Posterior cingulate gyrus (tissue), 11 donors: ENCODE measurements around the gene CCNA2.

Experiments used
- DNase-seq, 10 donors: peaks; one replicate each; pipeline versions ENCODE4 v3.0.0 to v3.0.0-alpha.2; 2020 to 2021; ENCODE audit warnings: mixed read lengths in 3 of 10
- intact Hi-C: fragments of 100-400 bp; cut with DNase I; formaldehyde crosslinking; loops from one replicate; pipeline ENCODE4 v1.15.1; 2023

CCNA2 gene

DNA sequence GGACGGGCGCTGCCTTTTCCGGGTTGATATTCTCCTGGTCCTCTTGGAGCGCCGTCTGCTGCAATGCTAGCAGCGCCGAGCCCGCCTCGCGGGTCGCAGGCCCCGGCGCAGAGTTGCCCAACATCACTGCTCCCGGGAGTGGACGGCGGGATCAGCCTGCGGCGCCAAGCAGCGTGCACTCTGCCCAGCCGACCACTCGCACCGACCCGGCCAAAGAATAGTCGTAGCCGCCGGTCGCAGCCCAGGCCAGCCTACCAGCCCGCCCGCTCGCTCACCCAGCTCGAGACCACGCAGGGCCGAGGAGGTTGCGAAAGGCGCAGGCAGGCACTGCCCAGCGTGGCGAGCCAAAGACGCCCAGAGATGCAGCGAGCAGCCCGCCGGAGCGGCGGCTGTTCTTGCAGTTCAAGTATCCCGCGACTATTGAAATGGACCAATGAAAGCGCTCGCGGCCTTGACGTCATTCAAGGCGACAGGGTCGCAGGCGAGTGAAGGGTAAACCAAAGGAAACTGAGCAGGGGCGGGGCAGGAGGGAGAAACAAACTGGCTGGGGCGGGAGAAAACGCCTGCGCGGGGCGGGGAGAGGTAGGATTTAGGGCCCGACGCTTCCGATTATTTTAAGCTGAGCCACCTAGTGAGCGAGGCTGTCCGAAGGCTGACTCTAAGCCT is at the start of gene CCNA2:
TSS of gene CCNA2 (minus strand) at position 379 of the 666 bp plus-strand sequence. CDS start at position 124, 255 bp downstream.
- intact Hi-C loops, result no loop called here
- DNase-seq, result peak; percentile 90 to 99 (median 96)

DNA sequence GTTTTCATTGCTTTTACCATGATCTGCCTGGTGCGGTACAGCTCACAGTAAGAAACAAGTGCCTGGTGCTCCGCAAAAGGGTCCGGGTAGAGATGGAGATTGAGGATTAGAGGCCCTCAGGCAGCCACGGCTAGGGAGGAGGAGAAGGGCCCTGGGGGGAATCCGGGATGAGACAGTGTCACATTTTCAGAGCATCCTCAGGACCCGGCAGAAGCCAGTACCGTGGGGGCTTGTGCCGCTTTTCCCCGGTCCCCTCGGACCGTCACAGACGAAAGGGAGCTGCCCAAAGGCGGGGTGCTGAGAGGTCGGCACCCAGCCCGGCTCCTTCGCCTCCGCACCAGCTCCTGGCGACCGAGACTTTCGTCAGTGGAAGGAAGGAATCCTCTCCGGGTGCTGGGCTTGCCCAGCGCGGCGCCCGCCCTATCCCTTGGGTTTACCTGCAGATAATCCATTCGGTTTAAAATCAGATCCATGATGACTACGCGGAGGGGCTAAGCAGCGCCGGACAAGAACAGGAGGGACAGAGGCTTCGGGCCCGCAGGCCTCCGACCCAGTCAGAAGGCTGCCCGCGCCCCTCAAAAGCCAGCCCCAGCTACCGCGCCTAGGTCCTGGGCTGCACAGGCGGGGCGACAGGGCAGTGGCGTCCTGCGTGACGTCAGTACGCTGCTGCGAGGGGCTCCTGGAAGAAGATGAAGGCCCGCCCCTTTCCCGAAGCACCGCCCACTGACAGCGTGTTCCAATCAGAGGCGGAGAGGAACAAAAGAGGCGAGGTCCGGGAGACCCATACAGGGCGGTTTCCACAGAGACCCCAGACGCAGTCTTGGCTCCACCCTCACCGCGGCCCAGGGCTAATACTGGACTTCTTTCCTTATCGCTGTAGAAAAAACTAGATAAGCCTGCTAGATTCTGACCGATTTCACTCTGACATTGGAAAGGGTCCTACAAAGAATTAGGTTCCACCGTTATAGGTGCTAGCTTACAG is 46.4 kb upstream of the CCNA2 start, which contains the start of gene BBS7:
TSS of gene BBS7 (minus strand) at position 634 of the 982 bp plus-strand sequence. CDS start at position 473, 161 bp downstream.
- intact Hi-C loops, result no loop called here
- DNase-seq, result peak; percentile 95 to 100 (median 98)

DNA sequence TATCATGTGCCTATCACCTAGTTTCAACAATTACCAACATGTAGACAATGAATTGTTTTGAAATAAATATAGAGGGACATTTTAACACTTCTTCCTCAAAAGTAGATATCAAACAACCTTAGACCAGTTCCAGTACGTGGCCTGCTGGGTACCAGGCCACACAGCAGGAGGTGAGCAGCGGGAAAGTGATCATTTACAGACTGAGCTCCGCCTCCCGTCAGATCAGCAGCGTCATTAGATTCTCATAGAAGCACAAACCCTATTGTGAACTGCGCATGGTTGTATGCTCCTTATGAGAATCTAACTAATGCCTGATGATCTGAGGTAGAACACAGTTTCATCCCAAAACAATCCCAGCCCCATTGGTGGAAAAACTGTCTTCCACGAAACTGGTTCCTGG is 40.1 kb upstream of the CCNA2 start:
- DNase-seq, result no peak
- intact Hi-C loops, result no loop called here

DNA sequence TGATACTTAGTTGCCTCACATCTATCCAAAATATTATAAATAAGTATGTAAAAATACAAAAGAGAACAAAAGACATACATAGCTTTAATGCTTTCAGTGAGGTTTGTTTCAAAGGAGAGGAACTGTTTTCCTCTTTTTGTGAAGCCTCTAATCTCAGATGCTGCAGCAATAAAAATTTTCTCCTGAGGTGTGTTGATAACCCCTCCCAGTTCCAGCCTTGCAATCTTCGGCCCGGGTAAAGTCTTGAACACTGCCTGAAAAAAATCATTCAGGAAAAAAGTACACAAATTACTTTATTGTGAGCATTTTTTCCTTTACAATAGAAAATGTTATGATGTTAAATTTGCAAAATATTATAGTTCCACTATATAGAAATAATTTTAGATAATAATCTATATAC is 37.7 kb upstream of the CCNA2 start:
- intact Hi-C loops, result no loop called here

DNA sequence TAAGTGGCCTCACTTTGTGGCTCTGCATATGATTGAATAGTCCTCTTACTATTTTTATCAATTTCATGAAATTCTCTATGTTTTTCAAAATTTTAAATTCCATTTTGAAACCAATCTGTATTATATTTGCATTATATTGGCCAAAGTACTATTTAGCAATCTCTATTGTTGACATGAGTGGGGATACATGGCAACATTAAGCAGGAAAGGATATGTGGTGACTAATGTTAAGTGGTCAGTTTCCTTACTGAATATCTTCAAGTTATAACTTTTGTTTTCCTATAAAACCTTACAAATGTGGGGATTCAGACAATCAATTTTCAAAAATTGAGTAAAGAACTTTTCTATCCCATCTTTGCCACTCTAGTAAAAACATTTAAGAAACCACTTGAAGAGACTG is 36.4 kb upstream of the CCNA2 start:
- intact Hi-C loops, result no loop called here

More for the DNA sequence above, 37.7 kb upstream of the CCNA2 start:
- no peak for DNase-seq

DNA sequence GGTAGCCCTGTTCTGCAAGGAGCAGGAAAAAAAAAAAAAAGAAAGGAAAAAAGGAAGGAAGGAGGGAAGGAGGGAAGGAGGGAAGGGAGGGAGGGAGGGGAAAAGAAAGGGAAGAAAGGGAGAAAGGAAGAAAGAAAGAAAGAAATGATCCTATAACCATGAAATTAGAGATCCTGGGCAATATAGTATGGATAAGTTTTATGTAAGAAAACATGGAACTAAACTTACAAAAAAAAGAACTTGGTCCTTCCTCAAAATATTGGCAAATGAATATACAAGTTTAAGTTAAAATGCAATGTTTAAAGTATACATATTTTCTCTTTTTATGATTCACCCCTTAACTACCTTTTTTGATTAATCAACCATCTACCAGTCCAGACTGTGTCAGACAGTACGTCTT is 27.7 kb upstream of the CCNA2 start:
- intact Hi-C loops, result no loop called here
- DNase-seq, result no peak

More for the DNA sequence above, 36.4 kb upstream of the CCNA2 start:
- DNase-seq, result no peak

DNA sequence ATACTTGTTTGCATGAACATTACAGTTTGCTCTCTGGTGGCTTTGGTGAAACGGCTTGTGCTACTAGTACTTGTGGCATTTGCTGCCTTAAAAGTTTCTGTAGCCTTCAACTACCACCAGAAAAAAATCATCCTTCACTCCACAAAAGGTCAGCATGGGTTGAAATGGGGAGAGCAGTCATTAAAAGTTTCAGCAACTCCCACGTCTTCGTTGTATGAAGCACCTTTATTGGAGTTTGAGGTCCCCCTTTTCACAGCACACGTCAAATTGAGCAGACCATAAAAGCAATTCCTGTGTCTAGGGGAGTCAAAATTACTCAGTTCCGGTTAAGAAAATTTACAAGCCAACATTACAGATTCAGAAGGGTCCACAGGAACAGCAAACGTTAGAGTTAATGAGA is 23.0 kb upstream of the CCNA2 start:
- intact Hi-C loops, result no loop called here
- DNase-seq, result no peak

DNA sequence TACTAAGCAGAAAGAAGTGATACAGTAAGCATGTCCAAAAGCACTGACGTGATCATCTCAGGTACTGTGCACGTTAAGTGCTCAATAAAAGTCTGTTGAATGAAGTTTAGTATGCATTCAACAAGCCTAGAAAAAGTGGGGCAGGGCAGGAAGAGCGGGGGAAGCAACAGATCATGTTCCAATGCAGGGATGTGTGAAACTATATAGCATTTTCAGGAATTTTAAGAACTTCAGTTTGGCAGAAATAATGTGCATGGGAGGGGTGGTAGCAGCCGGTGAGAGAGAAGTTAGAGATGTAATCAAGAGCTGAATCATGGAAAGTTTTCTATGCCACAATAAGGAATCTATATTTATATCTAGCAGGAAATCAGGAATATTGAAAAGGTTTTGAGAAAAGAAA is 19.2 kb upstream of the CCNA2 start:
- peak in 3 of 10 donors; percentile 15 to 78 (median 67) for DNase-seq
- intact Hi-C loops, result no loop called here

DNA sequence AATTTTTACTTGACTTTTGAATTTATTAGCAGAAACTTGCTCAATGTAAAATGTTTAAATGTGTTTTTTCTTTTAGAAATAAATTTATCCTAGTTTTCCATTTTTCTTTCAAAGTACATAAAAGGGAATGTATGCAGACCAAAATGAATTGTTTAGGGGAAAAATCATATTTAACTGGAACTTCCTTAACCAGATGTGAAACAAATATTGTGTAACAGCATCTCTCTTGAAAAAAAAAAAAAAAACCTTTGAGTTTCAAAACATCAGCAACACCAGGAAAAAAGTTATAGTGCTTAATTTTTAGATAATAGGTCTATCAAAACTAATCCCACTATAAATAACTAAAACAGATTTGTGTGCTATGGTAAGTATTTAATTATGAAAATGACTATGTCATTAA is 14.5 kb upstream of the CCNA2 start:
- intact Hi-C loops, result no loop called here
- no peak for DNase-seq

DNA sequence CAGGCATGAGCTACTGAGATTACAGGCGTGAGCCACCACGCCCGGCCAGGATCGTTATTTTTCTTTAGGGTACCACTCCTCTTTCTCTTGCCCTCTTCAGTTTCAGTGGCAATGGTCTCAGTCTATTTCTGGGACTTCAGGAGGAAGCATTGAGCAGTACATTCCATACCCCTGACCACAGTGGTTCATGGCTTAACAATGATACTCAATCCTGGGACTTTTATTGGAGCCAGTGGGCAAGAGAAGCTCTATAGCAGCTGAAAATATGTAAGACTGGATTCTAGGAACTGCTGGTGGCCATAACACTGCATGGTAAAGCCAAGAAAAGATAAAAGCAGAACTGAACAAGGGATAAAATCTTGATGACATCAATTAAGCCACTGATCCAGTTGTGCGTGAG is 5.8 kb upstream of the CCNA2 start:
- intact Hi-C loops, result no loop called here
- no peak for DNase-seq

DNA sequence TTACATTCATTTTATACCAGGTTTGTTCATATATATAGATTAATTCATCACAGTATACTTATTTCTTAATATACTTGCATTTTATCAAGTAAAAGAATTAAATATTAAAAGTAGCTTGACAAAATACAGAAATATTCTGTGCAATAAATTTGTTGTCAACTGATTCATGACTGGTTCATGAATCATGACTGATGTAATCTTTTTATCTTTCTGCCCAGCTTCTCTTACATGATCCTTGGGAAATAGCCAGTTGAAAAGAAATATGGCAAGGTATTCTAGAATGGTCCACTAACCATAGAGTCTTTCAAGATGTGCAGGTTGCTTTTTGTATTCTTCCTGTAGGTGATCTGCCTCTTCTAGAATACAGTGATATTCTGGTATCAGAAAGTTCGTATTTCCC is 4.2 kb upstream of the CCNA2 start:
- intact Hi-C loops, result no loop called here
- no peak for DNase-seq

DNA sequence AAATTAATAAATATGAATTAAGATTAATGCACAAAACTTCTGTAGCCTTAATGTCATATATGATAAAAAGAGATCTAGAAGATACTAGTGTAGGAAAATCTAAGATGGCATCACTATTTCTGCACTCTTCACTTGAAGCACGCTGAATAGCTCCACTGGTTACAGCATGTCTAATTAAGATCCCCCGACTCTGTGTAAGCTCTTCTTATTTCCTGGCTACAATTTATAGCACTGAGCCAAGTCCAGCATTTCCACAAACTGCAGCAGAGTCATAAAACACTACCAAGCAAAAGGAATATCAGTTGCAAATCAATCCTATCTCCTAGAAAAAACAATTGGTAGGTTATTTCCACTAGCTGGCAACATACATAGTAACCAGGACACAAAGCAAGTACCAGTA is 1.3 kb upstream of the CCNA2 start:
- intact Hi-C loops, result no loop called here
- DNase-seq, result no peak

DNA sequence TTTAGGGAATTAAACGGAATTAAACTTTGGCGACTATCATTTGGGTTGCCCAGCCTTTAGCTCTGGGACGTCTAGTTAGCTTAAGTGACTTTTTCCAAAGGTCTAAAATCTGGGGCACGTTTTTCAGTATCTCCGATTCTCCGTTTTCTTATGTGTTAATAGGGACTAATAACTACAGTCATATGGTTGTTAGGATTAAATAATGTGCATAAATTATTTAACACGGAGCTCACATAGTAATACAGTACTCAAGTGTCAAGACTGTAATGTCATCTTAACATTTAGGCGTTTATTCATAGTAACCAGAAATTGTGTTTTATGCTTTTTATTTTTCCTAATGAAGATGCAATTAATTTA is 466 bp upstream of the CCNA2 start:
- intact Hi-C loops, result no loop called here
- no peak for DNase-seq

DNA sequence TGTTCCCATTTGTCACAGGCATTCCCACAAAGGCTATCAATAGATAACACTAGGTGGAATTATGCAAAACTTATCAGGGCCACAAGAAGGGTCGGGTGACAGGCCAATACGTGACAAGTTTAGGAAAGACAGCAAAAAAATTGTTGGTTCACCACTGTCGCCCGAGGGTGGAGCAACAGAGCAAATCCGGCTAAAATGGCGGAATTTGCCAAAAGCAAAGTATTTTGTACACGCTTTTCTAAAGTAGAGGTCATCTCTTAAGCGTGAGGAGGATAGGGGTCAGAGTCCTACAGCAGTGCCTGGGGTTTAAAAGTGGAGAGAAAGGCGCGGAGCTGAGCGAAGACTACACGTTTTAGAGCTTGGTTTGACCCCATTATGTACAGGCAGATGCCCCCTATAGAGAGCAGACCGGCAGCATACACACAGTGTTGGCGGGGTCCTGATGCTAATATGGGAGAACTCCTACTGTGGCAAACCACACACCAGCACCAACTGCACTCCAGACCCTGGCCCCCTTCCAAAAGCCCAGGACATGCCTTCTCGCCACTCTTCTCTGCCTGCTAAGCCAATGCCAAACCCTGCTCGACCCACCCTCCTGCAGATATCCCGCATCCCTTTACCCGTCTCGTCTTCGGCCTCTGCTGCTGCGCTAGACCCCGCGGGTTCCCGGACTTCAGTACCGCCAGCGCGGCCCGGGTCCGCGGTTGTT is 733 bp downstream of the CCNA2 start:
- intact Hi-C loops, result no loop called here

DNA sequence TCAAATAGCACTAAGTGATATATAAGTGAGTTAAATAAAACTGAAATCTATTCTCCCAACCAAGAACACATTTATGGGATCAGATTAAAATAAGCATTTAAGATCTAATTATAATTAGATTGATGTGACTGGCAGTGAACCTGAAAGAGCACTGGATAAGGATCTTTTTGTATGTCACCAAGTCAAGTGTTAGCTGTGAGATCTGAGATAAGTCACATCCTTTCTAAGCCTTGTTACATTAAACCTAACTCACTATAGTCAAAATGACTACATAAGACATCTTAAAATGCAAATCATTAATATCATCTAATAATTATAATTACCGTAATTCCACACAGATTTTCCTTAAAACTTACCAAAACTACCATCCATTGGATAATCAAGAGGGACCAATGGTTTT is 1.6 kb downstream of the CCNA2 start:
- no peak for DNase-seq
- intact Hi-C loops, result no loop called here

More for the DNA sequence above, 733 bp downstream of the CCNA2 start:
- DNase-seq, result peak in 2 of 10 donors; percentile 11 to 13

DNA sequence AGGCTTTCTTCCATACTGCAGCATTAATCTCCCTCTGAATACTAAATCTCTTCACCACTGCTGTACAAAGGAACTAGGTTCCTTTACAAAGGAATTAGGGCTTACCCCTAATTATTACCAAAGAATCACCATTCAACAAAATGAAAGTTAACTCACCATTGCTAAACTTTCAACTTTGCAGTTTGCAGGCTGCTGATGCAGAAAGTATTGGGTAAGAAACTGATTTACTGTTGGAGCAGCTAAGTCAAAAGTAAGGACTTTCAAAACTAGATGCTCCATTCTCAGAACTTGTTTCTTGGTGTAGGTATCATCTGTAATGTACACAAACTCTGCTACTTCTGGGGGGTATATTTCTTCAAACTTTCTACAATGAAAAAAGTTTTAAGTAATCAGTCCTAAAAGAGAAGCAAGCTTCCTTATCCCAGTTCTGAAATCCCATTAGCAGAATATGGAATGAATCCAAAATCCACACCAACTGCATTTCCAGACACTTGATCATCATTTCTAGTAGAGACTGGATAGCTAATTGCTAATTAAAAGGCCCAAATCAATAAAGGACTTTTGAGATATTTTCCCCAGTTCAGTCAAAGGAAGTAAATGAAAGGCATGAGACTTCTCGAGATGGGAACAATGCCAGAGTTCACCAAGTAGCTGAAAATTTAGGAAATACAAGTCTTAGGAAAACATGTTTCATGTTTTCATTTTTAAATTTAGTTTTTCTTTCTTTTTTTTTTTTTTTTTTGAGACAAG is 4.3 kb downstream of the CCNA2 start:
- DNase-seq, result no peak
- intact Hi-C loops, result no loop called here

DNA sequence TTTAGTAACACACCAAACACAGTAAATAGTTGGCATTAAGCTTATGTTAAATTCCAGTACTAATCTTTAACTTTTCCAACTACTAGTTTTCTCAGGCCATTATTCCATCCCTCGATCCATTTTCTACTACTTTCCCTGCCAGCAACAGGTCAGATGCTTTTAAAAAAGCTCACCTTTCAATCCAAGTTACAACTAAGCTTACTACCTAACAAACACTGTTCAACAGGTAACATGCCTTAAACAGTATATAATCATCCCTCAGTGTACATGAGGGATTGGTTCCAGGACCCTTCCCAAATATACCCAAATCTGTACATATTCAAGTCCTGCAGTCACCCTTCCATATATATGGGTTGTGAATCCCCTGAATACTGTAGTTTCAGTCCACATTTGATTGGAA is 5.5 kb downstream of the CCNA2 start:
- no peak for DNase-seq
- intact Hi-C loops, result no loop called here

DNA sequence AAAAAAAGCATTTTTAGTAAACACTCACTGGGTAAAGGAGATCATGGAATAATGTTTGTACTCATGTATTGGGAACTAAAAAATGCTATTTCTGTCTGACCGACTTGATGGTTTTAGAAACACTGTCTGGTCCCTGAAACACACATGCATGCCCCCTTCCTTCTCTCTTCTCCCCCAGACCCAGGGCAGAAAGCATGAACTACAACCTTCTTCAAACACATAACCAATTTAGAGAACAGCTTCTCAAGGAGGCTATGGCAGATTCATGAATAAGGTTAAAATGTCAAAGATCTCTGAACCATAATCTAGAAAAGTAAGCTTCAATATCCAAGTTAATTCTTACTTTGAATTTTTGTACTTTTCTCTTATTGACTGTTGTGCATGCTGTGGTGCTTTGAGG is 6.0 kb downstream of the CCNA2 start:
- DNase-seq, result no peak
- intact Hi-C loops, result no loop called here

DNA sequence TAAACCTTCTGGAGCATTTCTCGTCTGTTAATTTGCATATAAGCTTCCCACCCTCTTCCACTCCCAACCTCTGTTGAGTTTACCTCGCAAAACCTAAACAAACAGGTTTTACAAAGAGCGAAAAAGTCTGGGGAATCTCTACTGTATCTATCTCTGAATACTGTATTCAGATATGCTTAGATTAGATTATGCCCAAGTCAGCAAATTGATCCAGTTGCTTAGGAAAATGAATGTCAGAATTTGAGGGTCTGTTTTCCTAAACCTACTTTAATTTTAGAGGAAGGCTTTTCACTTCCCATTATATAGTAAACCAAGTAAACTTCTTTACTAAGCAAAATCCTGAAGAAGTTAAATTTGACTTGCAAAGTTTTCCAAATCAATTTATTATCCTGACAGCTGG is 6.7 kb downstream of the CCNA2 start:
- DNase-seq, result no peak
- intact Hi-C loops, result no loop called here

DNA sequence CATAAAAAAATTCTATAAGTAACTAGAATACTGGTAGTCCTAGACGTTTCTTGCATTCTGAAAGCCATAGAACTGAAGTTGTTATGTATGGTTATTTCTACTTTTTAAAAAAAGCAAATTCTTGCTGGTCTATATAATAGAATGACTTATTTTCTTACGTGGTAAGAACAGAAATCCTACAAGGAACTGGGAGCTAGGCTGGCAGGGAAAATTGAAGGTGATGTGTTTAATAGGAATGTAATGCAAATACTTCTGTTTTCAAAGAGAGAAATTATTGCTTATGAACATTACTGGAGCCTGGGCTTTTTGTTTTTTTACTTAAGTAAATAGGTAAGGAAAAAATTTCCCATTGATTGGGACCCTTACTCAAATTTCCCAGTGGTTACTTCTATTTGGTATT is 8.9 kb downstream of the CCNA2 start:
- intact Hi-C loops, result no loop called here
- DNase-seq, result no peak
